ENCODE data around the gene RANBP3.

DNA sequence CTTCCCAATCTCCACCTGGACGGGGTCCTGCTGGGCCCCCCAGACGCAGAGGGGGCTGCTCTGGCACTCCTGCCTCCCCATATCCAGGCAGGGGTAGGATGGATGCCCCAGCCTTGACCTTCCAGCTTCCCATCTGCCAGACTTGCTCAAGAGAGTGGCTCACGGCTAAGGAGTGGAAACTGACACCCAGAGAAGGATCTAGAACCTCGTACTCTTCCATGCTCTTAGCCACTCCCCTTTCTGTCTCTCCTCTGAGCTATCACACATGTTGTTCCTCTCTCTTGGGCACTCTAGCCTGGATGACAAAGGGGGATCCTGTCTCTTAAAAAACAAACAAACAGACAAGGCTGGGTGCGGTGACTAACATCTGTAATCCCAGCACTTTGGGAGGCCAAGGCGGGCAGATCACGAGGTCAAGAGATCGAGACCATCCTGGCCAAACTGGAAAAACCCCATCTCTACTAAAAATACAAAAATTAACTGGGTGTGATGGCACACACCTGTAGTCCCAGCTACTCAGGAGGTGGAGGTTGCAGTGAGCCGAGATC lies 95.4 kb downstream of the RANBP3 start:
- TF ChIP-seq EZH2 (optimal IDR thresholded peaks at IDR 0.05; ENCODE audit: low read depth, low read length) (no peak), CTCF (IDR thresholded peaks at IDR 0.05; ENCODE audit: low read length) (no peak), EZH2phosphoT487 (IDR thresholded peaks at IDR 0.05; ENCODE audit: low read length) (no peak)

Data from MM.1S (cell line).